Diencephalon (tissue), 1 donor: ENCODE measurements around the gene SH2D5. TPM values are rescaled to one million over a fixed set of nuclear protein-coding genes. Genes with fewer than 3 reads are reported as not detected.

Source experiments
- total RNA-seq: library from RNA; depleted of rRNA; stranded (reverse); fragments of >200 nt; gene quantifications from one replicate; pipeline ENCODE4 v1.2.3, GENCODE V29; 2014

SH2D5 gene
- 10.8 TPM for total RNA-seq

GRCh38 chr1:20732588-20733359 is at the start of gene SH2D5:
Gene SH2D5, minus strand, starts transcription at chr1:20732703. Its CDS starts 4,659 bp downstream, at chr1:20728044.

GRCh38 chr1:20717452-20718342 is 14.8 kb downstream of the SH2D5 start, which contains the start of gene KIF17:
Gene KIF17, minus strand, starts transcription at chr1:20718007. Its CDS starts 301 bp downstream, at chr1:20717706.

Other genes starting within 250 kb of the SH2D5 start
- 128 TPM for gene CAMK2N1, start 246.5 kb downstream of the SH2D5 start, total RNA-seq
- gene MUL1, start 224.6 kb downstream of the SH2D5 start, total RNA-seq = 21.2 TPM
- 8.5 TPM for gene FAM43B, start 180.1 kb downstream of the SH2D5 start, total RNA-seq
- not detected for gene CDA, start 143.6 kb downstream of the SH2D5 start, total RNA-seq
- gene PINK1, start 99.2 kb downstream of the SH2D5 start, total RNA-seq = 152 TPM
- gene DDOST, start 71.3 kb downstream of the SH2D5 start, total RNA-seq = 100 TPM
- 17.8 TPM for gene KIF17, start 14.7 kb downstream of the SH2D5 start, total RNA-seq
- gene HP1BP3, start 54.6 kb upstream of the SH2D5 start, total RNA-seq = 334 TPM